HFF-Myc (cell line): ENCODE data around the gene TARBP1.

Experiments
- DNase-seq: peaks from one replicate; pipeline ENCODE4 v3.0.0-alpha.2; 2011; ENCODE audit warnings: low read depth; ENCODE audit errors: extremely low read depth
- H3K4me3 ChIP-seq: replicated peaks from 2 replicates; pipeline ENCODE4 v1.5.1; 2011; ENCODE audit warnings: low read depth, mild to moderate bottlenecking, control low read depth, low read length
- TF ChIP-seq, protein P1 (sequence below): IDR thresholded peaks from 2 replicates; pipeline ENCODE4 v1.5.1; 2012; ENCODE audit warnings: mild to moderate bottlenecking, low read depth, low read length, control low read depth; ENCODE audit errors: missing control alignments

Gene TARBP1

DNA sequence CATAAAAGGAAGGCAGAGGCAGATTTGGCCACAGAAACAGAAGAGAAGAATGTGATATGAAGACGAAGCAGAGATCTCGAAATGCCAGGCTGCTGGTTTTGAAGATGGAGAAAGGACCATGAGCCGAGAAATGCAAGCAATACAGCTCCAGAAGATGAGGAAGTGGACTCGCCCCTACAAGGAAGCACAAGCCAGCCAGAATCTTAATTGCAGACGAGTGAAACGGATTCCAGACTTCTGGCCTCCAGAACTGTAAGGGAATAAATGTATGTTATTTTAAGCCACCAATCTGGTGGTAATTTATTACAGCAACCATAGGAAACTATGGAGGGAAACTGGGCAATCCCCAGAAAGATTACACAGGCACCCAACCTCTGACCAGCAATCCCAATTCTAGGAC, 24.1 kb downstream of the TARBP1 start:
- no peak overlapping the region for H3K4me3 ChIP-seq
- TF ChIP-seq, protein P1, sequence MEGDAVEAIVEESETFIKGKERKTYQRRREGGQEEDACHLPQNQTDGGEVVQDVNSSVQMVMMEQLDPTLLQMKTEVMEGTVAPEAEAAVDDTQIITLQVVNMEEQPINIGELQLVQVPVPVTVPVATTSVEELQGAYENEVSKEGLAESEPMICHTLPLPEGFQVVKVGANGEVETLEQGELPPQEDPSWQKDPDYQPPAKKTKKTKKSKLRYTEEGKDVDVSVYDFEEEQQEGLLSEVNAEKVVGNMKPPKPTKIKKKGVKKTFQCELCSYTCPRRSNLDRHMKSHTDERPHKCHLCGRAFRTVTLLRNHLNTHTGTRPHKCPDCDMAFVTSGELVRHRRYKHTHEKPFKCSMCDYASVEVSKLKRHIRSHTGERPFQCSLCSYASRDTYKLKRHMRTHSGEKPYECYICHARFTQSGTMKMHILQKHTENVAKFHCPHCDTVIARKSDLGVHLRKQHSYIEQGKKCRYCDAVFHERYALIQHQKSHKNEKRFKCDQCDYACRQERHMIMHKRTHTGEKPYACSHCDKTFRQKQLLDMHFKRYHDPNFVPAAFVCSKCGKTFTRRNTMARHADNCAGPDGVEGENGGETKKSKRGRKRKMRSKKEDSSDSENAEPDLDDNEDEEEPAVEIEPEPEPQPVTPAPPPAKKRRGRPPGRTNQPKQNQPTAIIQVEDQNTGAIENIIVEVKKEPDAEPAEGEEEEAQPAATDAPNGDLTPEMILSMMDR: no peak
- no peak for DNase-seq

DNA sequence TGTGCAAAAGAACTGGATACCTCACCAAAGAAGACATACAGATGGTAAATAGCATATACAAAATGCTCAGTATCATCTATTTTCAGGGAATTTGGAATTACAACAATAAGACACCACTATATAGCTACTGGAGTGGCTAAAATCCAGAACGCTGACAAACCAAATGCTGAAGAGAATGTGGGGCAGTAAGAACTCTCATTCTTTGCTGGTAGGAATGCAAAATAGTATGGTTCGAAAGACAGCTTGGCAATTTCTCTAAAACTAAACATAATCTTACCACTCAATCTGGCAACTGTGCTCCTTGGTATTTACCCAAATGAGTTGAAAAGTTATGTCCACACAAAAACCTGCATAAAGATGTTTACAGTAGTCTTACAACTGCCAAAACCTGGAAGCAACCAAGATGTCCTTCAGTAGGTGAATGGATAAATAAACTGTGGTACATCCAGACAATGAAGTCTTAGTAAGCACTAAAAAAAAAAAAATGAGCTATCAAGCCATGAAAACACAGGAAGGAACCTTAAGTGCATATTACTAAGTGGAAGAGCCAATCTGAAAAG, 26.5 kb downstream of the TARBP1 start:
- no peak overlapping the region for H3K4me3 ChIP-seq
- TF ChIP-seq, protein P1: no peak
- no peak for DNase-seq

DNA sequence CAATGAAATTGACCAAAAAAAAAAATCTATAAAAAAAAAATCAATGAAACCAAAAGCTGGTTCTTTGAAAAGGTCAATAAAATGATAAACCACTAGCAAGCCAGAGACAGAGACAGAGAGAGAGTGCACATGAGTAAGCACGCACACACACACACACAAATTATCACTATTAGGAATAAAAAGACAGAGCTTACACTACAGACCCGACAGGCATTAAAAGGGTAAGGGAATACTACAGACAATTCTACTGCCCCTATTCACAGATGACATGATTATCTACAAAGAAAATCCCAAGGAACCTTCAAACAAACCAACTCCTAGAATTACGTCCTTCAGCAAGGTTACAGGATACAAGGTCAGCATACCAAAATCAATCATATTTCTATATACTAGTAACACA, 38.6 kb downstream of the TARBP1 start:
- TF ChIP-seq, protein P1: no peak
- no peak for DNase-seq

DNA sequence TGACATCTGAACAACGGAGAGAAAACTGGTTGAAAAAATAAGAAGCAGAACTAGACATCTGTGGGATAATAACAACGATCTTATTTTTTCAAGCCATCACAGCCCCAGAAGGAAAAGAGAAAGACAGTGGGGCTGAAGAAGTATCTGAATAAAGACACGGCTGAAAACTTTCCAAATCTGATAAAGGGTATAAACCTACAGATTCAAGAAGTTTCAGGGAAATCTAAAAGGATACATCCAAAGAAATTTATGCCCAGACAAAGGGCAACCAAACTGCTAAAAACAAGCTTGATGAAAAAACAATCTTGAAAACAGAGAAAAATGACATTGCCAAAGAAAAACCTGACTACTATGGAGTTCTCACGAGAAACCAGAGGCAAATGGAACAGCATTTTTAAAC, 40.4 kb downstream of the TARBP1 start:
- DNase-seq: no peak
- H3K4me3 ChIP-seq: no peak overlapping the region
- TF ChIP-seq, protein P1: no peak

More for the DNA sequence above, 38.6 kb downstream of the TARBP1 start:
- no peak overlapping the region for H3K4me3 ChIP-seq

DNA sequence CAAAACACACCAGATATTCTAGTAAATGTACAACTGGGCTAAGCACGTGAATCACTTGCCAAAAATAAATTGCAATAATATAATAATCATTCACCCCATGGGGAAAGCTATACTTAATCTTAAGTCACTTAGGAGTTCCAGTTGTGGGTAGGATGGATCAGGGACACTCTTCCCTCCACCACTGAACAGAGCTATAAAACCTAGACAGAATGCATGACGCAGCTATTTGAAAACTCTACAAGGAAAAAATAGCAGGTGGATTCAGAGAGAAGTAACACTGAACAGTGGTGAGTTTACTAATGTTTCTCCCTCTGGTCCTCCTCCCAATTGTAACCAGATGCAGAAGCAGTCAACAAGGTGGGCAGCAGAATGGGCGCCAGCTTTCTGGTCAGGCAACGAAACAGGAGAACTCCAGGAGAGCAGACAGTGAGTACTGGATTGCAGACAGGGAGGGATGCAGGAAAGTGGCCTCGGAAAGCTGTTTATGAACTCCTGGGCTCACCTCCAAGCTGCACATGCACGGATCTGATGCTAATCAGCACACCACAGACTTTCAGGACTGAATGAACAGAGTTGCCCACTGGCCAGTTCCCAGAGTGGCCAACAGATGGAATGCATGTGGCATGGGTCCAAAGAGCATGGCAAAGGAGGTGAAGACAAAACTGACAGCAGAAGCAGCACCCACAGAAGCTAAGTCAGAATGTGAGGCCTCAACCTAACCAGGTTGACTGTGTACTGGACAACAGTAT, 41.4 kb downstream of the TARBP1 start:
- TF ChIP-seq, protein P1: no peak
- DNase-seq: peak; percentile 14

DNA sequence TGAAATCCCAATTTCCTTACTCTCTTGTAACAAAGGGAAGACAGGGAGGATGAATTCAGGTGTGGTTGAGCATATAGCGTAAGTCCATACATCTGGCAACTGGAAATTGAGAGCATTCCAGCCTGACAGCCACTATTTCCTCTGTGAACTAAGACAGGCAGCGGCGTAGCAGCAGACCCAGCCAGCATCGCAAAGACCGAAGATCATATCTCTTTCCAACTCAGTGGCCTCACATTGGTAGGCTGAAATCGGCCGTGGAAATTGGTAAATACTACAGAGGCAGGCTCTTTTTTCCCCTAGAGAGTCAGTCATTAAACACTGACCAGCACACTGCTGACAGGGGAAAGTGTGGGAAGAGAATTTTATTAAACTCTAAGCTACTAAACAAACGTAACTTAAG, 43.4 kb downstream of the TARBP1 start:
- TF ChIP-seq, protein P1: no peak
- no peak for DNase-seq
- no peak overlapping the region for H3K4me3 ChIP-seq

More for the DNA sequence above, 41.4 kb downstream of the TARBP1 start:
- no peak overlapping the region for H3K4me3 ChIP-seq
